HepG2 (cell line): ENCODE measurements around the gene ZNF343. TPM values are rescaled to one million over a fixed set of nuclear protein-coding genes. Genes with fewer than 3 reads are reported as not detected.

Source experiments
- E2F5 ChIP-seq: sonication (generic); formaldehyde crosslinking; conservative IDR thresholded peaks from 2 replicates; pipeline ENCODE4 v1.4.0; 2020; ENCODE audit warnings: missing genetic modification reagents
- GMEB2 ChIP-seq: IDR thresholded peaks from 2 replicates; pipeline ENCODE4 v1.6.1; 2016; ENCODE audit warnings: missing biosample characterization, missing genetic modification reagents, low read depth
- HDAC6 ChIP-seq: fragments of 200-600 bp; sonication (generic); IDR thresholded peaks from 2 replicates; pipeline ENCODE4 v1.7.0; 2017; ENCODE audit warnings: mild to moderate bottlenecking, antibody characterized with exemption, low read length, low read depth
- HNRNPK ChIP-seq: fragments of 200-400 bp; formaldehyde crosslinking; IDR thresholded peaks from 2 replicates; pipeline ENCODE4 v1.6.1; 2018; ENCODE audit warnings: low read length, low read depth, moderate library complexity, mild to moderate bottlenecking; ENCODE audit not compliant: poor library complexity, severe bottlenecking
- HOXD1 ChIP-seq: sonication (generic); formaldehyde crosslinking; IDR thresholded peaks from 2 replicates; pipeline ENCODE4 v1.5.0; 2020; ENCODE audit warnings: missing genetic modification reagents
- RAD21 ChIP-seq: fragments of 450-650 bp; formaldehyde crosslinking; IDR thresholded peaks from 2 replicates; pipeline ENCODE4 v1.5.0; 2020; ENCODE audit warnings: mild to moderate bottlenecking
- RFX1 ChIP-seq: fragments of 450-650 bp; IDR thresholded peaks from 2 replicates; pipeline ENCODE4 v1.6.1; 2017
- SRSF4 ChIP-seq: fragments of 200-400 bp; formaldehyde crosslinking; IDR thresholded peaks from one replicate; pipeline ENCODE4 v1.6.1; 2018; ENCODE audit warnings: mild to moderate bottlenecking, low read depth, low read length, moderate library complexity; ENCODE audit not compliant: poor library complexity, severe bottlenecking
- ZBTB39 ChIP-seq: sonication (generic); formaldehyde crosslinking; IDR thresholded peaks from 2 replicates; pipeline ENCODE4 v1.5.0; 2020; ENCODE audit warnings: missing genetic modification reagents
- ZNF143 ChIP-seq: sonication (generic); formaldehyde crosslinking; IDR thresholded peaks from 2 replicates; pipeline ENCODE4 v1.4.0; 2020; ENCODE audit warnings: missing genetic modification reagents
- ZNF331 ChIP-seq: sonication (generic); formaldehyde crosslinking; IDR thresholded peaks from 2 replicates; pipeline ENCODE4 v1.4.0; 2020; ENCODE audit warnings: missing genetic modification reagents
- polyA plus RNA-seq, 8 experiments: library from polyadenylated mRNA; depleted of rRNA in 3 of 8; stranded (reverse) in 7 of 8; unstranded in 1 of 8; fragments of >200 nt; fragmentation: Illumina TruSeq in 4 of 8; extraction: Trizol in 4 of 8; gene quantifications; 2 replicates each; pipeline versions ENCODE4 v1.2.1 to v1.2.3, GENCODE V29; 2011 to 2016; ENCODE audit warnings: low read depth in 4 of 8, missing spikeins in 1 of 8, mixed read lengths in 1 of 8; ENCODE audit not compliant: insufficient read depth in 1 of 8
- total RNA-seq, 5 experiments: library from RNA; depleted of rRNA; stranded (reverse); fragments of >200 nt; fragmentation: Illumina TruSeq; extraction: Trizol; gene quantifications; 2 replicates each; pipeline ENCODE4 v1.2.3, GENCODE V29; 2016; ENCODE audit warnings: low read depth in 1 of 5
- TF ChIP-seq, protein P1 (sequence below): sonication (generic); formaldehyde crosslinking; IDR thresholded peaks from 2 replicates; pipeline ENCODE4 v1.8.0; 2022; ENCODE audit warnings: mild to moderate bottlenecking, missing genetic modification reagents
- TF ChIP-seq, protein P2 (sequence below): sonication (generic); formaldehyde crosslinking; IDR thresholded peaks from 2 replicates; pipeline ENCODE4 v1.5.1; 2020; ENCODE audit warnings: missing genetic modification reagents, mild to moderate bottlenecking, borderline replicate concordance
- TF ChIP-seq, protein P3 (sequence below): sonication (generic); formaldehyde crosslinking; IDR thresholded peaks from 2 replicates; pipeline ENCODE4 v1.5.0; 2020; ENCODE audit warnings: missing genetic modification reagents

The ZNF343 gene
- total and polyA plus RNA-seq, 2 of the 13 experiments (the other 11 are each of a cell fraction or from before 2014, with no cell fraction given) = 16.4 to 22.1 TPM

- TF ChIP-seq, protein P1, sequence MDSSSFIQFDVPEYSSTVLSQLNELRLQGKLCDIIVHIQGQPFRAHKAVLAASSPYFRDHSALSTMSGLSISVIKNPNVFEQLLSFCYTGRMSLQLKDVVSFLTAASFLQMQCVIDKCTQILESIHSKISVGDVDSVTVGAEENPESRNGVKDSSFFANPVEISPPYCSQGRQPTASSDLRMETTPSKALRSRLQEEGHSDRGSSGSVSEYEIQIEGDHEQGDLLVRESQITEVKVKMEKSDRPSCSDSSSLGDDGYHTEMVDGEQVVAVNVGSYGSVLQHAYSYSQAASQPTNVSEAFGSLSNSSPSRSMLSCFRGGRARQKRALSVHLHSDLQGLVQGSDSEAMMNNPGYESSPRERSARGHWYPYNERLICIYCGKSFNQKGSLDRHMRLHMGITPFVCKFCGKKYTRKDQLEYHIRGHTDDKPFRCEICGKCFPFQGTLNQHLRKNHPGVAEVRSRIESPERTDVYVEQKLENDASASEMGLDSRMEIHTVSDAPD = no peak
- TF ChIP-seq RFX1 (no peak), HDAC6 (no peak), HNRNPK (no peak), ZNF143 (no peak), ZBTB39 (CRISPR knock-in tag) (no peak), HOXD1 (CRISPR knock-in tag) (peak; percentile 81), E2F5 (CRISPR knock-in tag) (no peak), GMEB2 (CRISPR knock-in tag) (no peak), ZNF331 (CRISPR knock-in tag) (peak; percentile 94), RAD21 (CRISPR knock-in tag) (no peak), SRSF4 (no peak)
- TF ChIP-seq, protein P2, sequence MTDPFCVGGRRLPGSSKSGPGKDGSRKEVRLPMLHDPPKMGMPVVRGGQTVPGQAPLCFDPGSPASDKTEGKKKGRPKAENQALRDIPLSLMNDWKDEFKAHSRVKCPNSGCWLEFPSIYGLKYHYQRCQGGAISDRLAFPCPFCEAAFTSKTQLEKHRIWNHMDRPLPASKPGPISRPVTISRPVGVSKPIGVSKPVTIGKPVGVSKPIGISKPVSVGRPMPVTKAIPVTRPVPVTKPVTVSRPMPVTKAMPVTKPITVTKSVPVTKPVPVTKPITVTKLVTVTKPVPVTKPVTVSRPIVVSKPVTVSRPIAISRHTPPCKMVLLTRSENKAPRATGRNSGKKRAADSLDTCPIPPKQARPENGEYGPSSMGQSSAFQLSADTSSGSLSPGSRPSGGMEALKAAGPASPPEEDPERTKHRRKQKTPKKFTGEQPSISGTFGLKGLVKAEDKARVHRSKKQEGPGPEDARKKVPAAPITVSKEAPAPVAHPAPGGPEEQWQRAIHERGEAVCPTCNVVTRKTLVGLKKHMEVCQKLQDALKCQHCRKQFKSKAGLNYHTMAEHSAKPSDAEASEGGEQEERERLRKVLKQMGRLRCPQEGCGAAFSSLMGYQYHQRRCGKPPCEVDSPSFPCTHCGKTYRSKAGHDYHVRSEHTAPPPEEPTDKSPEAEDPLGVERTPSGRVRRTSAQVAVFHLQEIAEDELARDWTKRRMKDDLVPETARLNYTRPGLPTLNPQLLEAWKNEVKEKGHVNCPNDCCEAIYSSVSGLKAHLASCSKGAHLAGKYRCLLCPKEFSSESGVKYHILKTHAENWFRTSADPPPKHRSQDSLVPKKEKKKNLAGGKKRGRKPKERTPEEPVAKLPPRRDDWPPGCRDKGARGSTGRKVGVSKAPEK = peak; percentile 69; the same call in 1 of the 2 replicates
- TF ChIP-seq, protein P3, sequence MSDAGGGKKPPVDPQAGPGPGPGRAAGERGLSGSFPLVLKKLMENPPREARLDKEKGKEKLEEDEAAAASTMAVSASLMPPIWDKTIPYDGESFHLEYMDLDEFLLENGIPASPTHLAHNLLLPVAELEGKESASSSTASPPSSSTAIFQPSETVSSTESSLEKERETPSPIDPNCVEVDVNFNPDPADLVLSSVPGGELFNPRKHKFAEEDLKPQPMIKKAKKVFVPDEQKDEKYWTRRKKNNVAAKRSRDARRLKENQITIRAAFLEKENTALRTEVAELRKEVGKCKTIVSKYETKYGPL = no peak
Observed at GRCh38 chr20:2475850-2476741, 32.6 kb downstream of the ZNF343 start (continued).
